GM19193 (cell line): ENCODE results near the gene MPL.

Source experiments
- POLR2A ChIP-seq: IDR thresholded peaks from 4 replicates; pipeline ENCODE4 v1.6.1; 2011; ENCODE audit not compliant: insufficient read depth, insufficient read length; ENCODE audit errors: extremely low read depth

Gene MPL

GRCh38 chr1:43303471-43304313, 33.9 kb upstream of the MPL start:
- TF ChIP-seq POLR2A = no peak

- TF ChIP-seq POLR2A = no peak
These were observed 33.3 kb upstream of the MPL start for GRCh38 chr1:43304314-43304681.

GRCh38 chr1:43304771-43305300, 32.8 kb upstream of the MPL start:
- no peak for TF ChIP-seq POLR2A

- no peak for TF ChIP-seq POLR2A
These were observed 32.2 kb upstream of the MPL start for GRCh38 chr1:43305461-43305860.

- TF ChIP-seq POLR2A = no peak
These were observed 31.5 kb upstream of the MPL start for GRCh38 chr1:43305926-43306687.

GRCh38 chr1:43306688-43307457, 30.7 kb upstream of the MPL start:
- TF ChIP-seq POLR2A = no peak

GRCh38 chr1:43307458-43308158, 30.0 kb upstream of the MPL start:
- TF ChIP-seq POLR2A = no peak

GRCh38 chr1:43308635-43309404, 28.8 kb upstream of the MPL start:
- no peak for TF ChIP-seq POLR2A

- TF ChIP-seq POLR2A = no peak
These were observed 28.1 kb upstream of the MPL start for GRCh38 chr1:43309405-43310025.

- no peak for TF ChIP-seq POLR2A
These were observed 26.1 kb upstream of the MPL start for GRCh38 chr1:43311521-43311920.

- TF ChIP-seq POLR2A = no peak
These were observed 25.4 kb upstream of the MPL start for GRCh38 chr1:43312212-43312623.

- TF ChIP-seq POLR2A = no peak
These were observed 24.7 kb upstream of the MPL start for GRCh38 chr1:43312663-43313515.
